DOHH2 (cell line): ENCODE results near the gene PPM1H.

Experiments
- H3F3A ChIP-seq: fragments of 200-600 bp; sonication (generic), shearing (Covaris generic); 2 replicates; pipeline ENCODE4 v1.6.0; 2016; ENCODE audit warnings: antibody characterized with exemption, mild to moderate bottlenecking; ENCODE audit not compliant: control insufficient read depth, insufficient read depth
- H3K27ac ChIP-seq: fragments of 200-600 bp; sonication (generic); 2 replicates; pipeline ENCODE4 v1.5.1; 2014; ENCODE audit warnings: low read depth, mild to moderate bottlenecking, low read length, moderate library complexity
- H3K27me3 ChIP-seq: fragments of 200-600 bp; sonication (generic); 2 replicates; pipeline ENCODE4 v1.6.1; 2014; ENCODE audit warnings: mild to moderate bottlenecking, low read length, mixed read lengths; ENCODE audit not compliant: control insufficient read depth
- H3K36me3 ChIP-seq: fragments of 200-600 bp; sonication (generic); 2 replicates; pipeline ENCODE4 v1.6.1; 2014; ENCODE audit warnings: mild to moderate bottlenecking, low read length, moderate library complexity, mixed read lengths; ENCODE audit not compliant: control insufficient read depth
- H3K4me1 ChIP-seq: fragments of 200-600 bp; sonication (generic); 2 replicates; pipeline ENCODE4 v1.6.1; 2014; ENCODE audit warnings: mild to moderate bottlenecking, low read length, mixed read lengths; ENCODE audit not compliant: control insufficient read depth
- H3K4me2 ChIP-seq: fragments of 200-600 bp; sonication (generic); 2 replicates; pipeline ENCODE4 v1.6.0; 2014; ENCODE audit warnings: mild to moderate bottlenecking, low read length, moderate library complexity
- H3K4me3 ChIP-seq: fragments of 200-600 bp; sonication (generic); 2 replicates; pipeline ENCODE4 v1.5.1; 2014; ENCODE audit warnings: mild to moderate bottlenecking, low read length, mixed read lengths
- H3K79me2 ChIP-seq: fragments of 200-600 bp; sonication (generic); 2 replicates; pipeline ENCODE4 v1.6.1; 2014; ENCODE audit warnings: mild to moderate bottlenecking, low read length, mixed read lengths; ENCODE audit not compliant: control insufficient read depth
- H3K9me2 ChIP-seq: fragments of 200-600 bp; sonication (generic); replicated peaks from 2 replicates; pipeline ENCODE4 v1.6.1; 2014; ENCODE audit warnings: mild to moderate bottlenecking, low read length, mixed read lengths; ENCODE audit not compliant: control insufficient read depth
- H3K9me3 ChIP-seq: fragments of 200-600 bp; sonication (generic); 2 replicates; pipeline ENCODE4 v1.6.1; 2014; ENCODE audit warnings: antibody characterized with exemption, low read length, mixed read lengths; ENCODE audit not compliant: control insufficient read depth, insufficient read depth
- H4K20me1 ChIP-seq: fragments of 200-600 bp; sonication (generic); 2 replicates; pipeline ENCODE4 v1.6.0; 2014; ENCODE audit warnings: low read depth, mild to moderate bottlenecking, antibody characterized with exemption, low read length, moderate library complexity; ENCODE audit not compliant: control insufficient read depth, insufficient read depth
- EZH2phosphoT487 ChIP-seq: fragments of 200-600 bp; sonication (generic); IDR thresholded peaks from 2 replicates; pipeline ENCODE4 v1.6.1; 2017; ENCODE audit warnings: borderline replicate concordance, mild to moderate bottlenecking, antibody characterized with exemption, low read length, moderate library complexity, mixed read lengths
- TF ChIP-seq, protein P1 (sequence below): fragments of 200-600 bp; sonication (generic); IDR thresholded peaks from one replicate; pipeline ENCODE4 v1.5.1; 2014; ENCODE audit warnings: antibody characterized with exemption, mild to moderate bottlenecking, low read depth, low read length; ENCODE audit not compliant: poor library complexity, severe bottlenecking

PPM1H gene

DNA sequence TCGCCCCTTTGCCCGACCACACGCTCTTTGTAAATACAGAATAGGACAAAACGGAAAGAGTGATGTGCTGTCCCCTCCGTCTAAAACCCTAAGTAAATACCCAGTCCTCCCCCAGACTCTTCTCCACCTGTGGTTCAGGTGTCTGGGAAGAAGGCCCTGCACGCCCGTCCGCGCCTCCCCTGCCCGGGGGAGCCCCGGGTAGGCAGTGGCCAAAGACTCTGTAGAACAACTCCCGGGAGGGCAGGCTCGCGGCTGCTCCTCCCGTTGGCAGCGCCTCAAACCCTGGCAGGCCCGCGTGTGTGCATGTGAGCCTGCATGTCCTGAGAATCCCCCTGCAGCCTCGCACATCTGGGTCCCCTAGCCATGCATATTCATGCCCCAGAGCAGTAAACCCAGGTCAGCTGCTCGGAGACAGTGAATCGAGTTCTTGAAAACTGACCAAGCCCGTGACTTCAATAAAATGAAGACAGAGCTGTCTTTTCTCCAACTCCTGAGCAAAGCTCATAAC is 302.5 kb downstream of the PPM1H start:
- peak overlapping the region; percentile 56 for H3K4me2 ChIP-seq
- H3K9me3 ChIP-seq: no peaks in the 10 kb centered on the region
- H3K27ac ChIP-seq: no peak overlapping the region
- H3K36me3 ChIP-seq: no peaks in the 10 kb centered on the region
- peak overlapping the region; percentile 40 for H3K4me3 ChIP-seq
- no peaks in the 10 kb centered on the region for H3K9me2 ChIP-seq
- no peaks in the 10 kb centered on the region for H3F3A ChIP-seq
- no peaks in the 10 kb centered on the region for H3K79me2 ChIP-seq
- peaks cover 9% of the 10 kb centered on the region for H3K4me1 ChIP-seq
- TF ChIP-seq EZH2phosphoT487: no peak; the same call in 1 of the 2 replicates
- TF ChIP-seq, protein P1, sequence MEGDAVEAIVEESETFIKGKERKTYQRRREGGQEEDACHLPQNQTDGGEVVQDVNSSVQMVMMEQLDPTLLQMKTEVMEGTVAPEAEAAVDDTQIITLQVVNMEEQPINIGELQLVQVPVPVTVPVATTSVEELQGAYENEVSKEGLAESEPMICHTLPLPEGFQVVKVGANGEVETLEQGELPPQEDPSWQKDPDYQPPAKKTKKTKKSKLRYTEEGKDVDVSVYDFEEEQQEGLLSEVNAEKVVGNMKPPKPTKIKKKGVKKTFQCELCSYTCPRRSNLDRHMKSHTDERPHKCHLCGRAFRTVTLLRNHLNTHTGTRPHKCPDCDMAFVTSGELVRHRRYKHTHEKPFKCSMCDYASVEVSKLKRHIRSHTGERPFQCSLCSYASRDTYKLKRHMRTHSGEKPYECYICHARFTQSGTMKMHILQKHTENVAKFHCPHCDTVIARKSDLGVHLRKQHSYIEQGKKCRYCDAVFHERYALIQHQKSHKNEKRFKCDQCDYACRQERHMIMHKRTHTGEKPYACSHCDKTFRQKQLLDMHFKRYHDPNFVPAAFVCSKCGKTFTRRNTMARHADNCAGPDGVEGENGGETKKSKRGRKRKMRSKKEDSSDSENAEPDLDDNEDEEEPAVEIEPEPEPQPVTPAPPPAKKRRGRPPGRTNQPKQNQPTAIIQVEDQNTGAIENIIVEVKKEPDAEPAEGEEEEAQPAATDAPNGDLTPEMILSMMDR: no peak
- no peaks in the 10 kb centered on the region for H4K20me1 ChIP-seq
- H3K27me3 ChIP-seq: peaks cover 56% of the 10 kb centered on the region

DNA sequence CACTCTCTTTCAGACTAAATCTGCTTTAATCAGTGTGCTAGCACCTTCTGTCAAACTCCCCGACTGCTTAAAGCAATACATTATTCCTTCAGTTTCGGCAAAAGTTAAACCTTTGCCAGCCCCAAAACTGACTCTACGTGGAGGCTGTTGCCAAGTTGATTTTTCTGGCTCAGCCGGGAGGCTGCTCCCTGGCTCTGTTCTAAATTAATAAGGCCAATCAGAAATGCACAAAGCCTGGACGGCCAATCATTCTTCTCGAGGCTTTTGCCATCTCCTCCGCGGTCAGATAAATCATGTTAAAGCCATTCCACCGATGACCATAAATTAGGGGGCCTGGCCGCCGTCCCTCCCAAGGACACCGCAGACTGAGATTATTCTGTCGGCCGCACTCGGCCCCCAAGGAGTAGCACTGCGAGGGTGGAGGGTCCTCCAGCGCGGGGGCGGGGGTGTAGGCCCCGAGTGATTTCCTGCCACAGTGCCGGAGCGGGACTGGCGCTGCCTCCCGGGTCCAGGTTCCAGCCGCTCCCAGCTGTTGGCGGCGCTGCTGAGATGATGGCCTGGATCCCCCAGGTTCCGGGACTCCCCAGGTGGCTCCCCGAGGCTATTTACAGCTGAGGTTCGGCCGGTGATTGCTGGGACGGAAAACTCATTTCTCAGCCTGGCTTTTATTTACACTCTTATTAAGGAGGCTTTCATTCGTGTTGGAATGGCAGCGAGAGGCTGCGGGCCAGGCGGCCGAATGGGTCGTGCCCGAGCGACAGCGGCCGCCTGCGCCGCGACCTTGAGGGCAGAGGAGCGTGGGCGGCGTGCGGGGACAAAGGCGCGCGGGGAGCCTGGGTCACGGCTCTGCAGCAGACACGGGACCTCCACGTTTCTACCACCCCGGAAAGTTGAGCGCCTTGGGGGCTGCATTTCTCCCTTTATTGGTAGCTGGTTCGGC is 303.2 kb downstream of the PPM1H start:
- TF ChIP-seq, protein P1: no peak
- TF ChIP-seq EZH2phosphoT487: peak; percentile 50; the same call in 1 of the 2 replicates
- Histone ChIP-seq H3K4me3 (peak overlapping the region; percentile 40), H3K27me3 (peaks cover 56% of the 10 kb centered on the region), H3K36me3 (no peaks in the 10 kb centered on the region), H3K27ac (no peak overlapping the region), H3K9me3 (no peaks in the 10 kb centered on the region), H3K9me2 (no peaks in the 10 kb centered on the region), H4K20me1 (no peaks in the 10 kb centered on the region), H3K4me2 (peak overlapping the region; percentile 56), H3K4me1 (peaks cover 9% of the 10 kb centered on the region), H3F3A (no peaks in the 10 kb centered on the region), H3K79me2 (no peaks in the 10 kb centered on the region)

DNA sequence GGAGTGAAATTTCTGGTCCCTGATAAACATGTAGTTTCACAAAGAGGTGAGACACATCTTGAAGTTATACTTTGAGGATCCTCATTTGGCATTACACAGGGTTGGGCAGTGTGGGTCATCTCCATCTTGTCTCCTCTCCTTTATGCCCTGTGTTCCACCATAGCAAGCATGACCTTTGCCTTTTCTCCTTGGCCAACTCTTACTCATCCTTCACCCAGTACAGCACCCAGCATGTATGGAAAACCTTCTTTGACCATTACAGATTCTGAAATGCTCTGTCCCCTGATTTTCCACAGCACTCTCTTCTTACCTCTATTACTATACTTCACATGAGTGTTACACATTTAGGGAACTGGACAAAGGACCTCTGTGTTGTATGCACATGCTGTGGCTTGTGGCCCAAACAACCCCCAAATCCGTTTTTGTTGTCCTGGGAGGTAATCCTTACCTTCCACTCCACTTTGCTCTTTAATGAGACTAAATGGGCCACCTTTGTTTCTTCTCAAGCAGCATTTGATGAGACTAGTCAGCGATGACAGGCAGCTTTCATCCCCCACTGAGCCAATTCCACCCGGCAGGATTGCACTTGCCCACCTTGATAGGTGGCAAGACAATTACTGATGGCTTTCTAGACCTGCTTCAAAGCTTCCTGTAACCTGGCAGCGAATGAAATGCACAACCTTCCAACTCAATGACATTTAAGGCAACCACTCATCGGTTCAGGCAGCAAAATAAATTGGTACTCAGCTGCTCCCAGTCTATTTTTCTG is 304.8 kb downstream of the PPM1H start:
- Histone ChIP-seq H3F3A (no peaks in the 10 kb centered on the region), H3K4me1 (peaks cover 9% of the 10 kb centered on the region), H3K9me2 (no peaks in the 10 kb centered on the region), H3K36me3 (no peaks in the 10 kb centered on the region), H3K4me3 (no peak overlapping the region), H3K4me2 (no peak overlapping the region), H3K79me2 (no peaks in the 10 kb centered on the region), H3K27ac (no peak overlapping the region), H3K27me3 (peaks cover 50% of the 10 kb centered on the region), H4K20me1 (no peaks in the 10 kb centered on the region), H3K9me3 (no peaks in the 10 kb centered on the region)
- TF ChIP-seq, protein P1: no peak
- TF ChIP-seq EZH2phosphoT487: no peak
